ENCODE data around the gene MPO. TPM values are rescaled to one million over a fixed set of nuclear protein-coding genes. Genes with fewer than 3 reads are reported as not detected.

Gene MPO
- total and polyA plus RNA-seq, 8 donors, result 0.03 to 7.7 (median 0.46) TPM; not detected in 5

- Histone ChIP-seq H3K27me3 (no peaks in the 10 kb centered on the region), H3K4me3 (no peak overlapping the region), H3K9me3 (no peaks in the 10 kb centered on the region), H3K36me3 (peaks cover 0 to 41% (median 16%) of the 10 kb centered on the region in 4 donors), H3K4me1 (peaks cover 0 to 8% (median 0%) of the 10 kb centered on the region in 4 donors), H3K27ac (no peak overlapping the region)
- intact Hi-C loops (cut with DNase I; ENCODE audit: low total_unique reads), result no loop called here
- DNase-seq, result peak in 1 of 2 donors; percentile 24
- 89 to 94% (median 89%) methylated on average over 16 to 19 of the region's 19 CpGs for WGBS, 5 donors
- no peak for TF ChIP-seq CTCF (IDR thresholded peaks at IDR 0.05)
- TF ChIP-seq POLR2AphosphoS5 (IDR thresholded peaks at IDR 0.05), result no peak
- TF ChIP-seq POLR2A (IDR thresholded peaks at IDR 0.05), result no peak
- no peak for TF ChIP-seq EP300 (IDR thresholded peaks at IDR 0.05)
Observed at GRCh38 chr17:58306131-58306951, 25.6 kb upstream of the MPO start.

- H3K36me3 ChIP-seq, result peaks cover 0 to 43% (median 16%) of the 10 kb centered on the region in 4 donors
- H3K4me3 ChIP-seq, result no peak overlapping the region
- peaks cover 0 to 8% (median 0%) of the 10 kb centered on the region in 4 donors for H3K4me1 ChIP-seq
- intact Hi-C loops (cut with DNase I; ENCODE audit: low total_unique reads), result no loop called here
- peak in 1 of 2 donors; percentile 15 for DNase-seq
- H3K27ac ChIP-seq, result no peak overlapping the region
- TF ChIP-seq POLR2A (IDR thresholded peaks at IDR 0.05) (no peak), EP300 (IDR thresholded peaks at IDR 0.05) (no peak), CTCF (IDR thresholded peaks at IDR 0.05) (no peak), POLR2AphosphoS5 (IDR thresholded peaks at IDR 0.05) (no peak)
- no peaks in the 10 kb centered on the region for H3K9me3 ChIP-seq
- WGBS, 5 donors, result 80 to 100% (median 84%) methylated on average over 1 to 8 of the region's 8 CpGs
- no peaks in the 10 kb centered on the region for H3K27me3 ChIP-seq
Observed at GRCh38 chr17:58305626-58306025, 24.9 kb upstream of the MPO start.

- TF ChIP-seq EP300 (IDR thresholded peaks at IDR 0.05) (no peak), POLR2A (IDR thresholded peaks at IDR 0.05) (no peak)
- WGBS, 5 donors, result 85 to 91% (median 91%) methylated on average over 11 to 14 of the region's 14 CpGs
- DNase-seq, result peak in 1 of 2 donors; percentile 18
- H3K36me3 ChIP-seq, result peaks cover 0 to 36% (median 15%) of the 10 kb centered on the region in 4 donors
- H3K4me3 ChIP-seq, result no peak overlapping the region
- no peaks in the 10 kb centered on the region for H3K9me3 ChIP-seq
- peaks cover 0 to 8% (median 0%) of the 10 kb centered on the region in 4 donors for H3K4me1 ChIP-seq
- no peaks in the 10 kb centered on the region for H3K27me3 ChIP-seq
- intact Hi-C loops (cut with DNase I; ENCODE audit: low total_unique reads), result no loop called here
- no peak overlapping the region for H3K27ac ChIP-seq
Observed at GRCh38 chr17:58304750-58305486, 24.2 kb upstream of the MPO start.

GRCh38 chr17:58303971-58304749 is 23.4 kb upstream of the MPO start:
- H3K4me3 ChIP-seq, result no peak overlapping the region
- 41 to 54% (median 43%) methylated on average over 9 to 10 of the region's 10 CpGs for WGBS, 5 donors
- H3K27ac ChIP-seq, result no peak overlapping the region
- no peaks in the 10 kb centered on the region for H3K9me3 ChIP-seq
- peaks cover 0 to 29% (median 8%) of the 10 kb centered on the region in 4 donors for H3K36me3 ChIP-seq
- DNase-seq, result peak; percentile 52 to 66
- H3K4me1 ChIP-seq, result peaks cover 0 to 8% (median 0%) of the 10 kb centered on the region in 4 donors
- intact Hi-C loops (cut with DNase I; ENCODE audit: low total_unique reads), result no loop called here
- TF ChIP-seq POLR2A (IDR thresholded peaks at IDR 0.05), result no peak
- TF ChIP-seq CTCF (IDR thresholded peaks at IDR 0.05), result peak in 4 of 7 experiments; percentile 56 to 74 (median 63)
- H3K27me3 ChIP-seq, result no peaks in the 10 kb centered on the region

Measured in stomach (tissue), 9 donors.